ENCODE measurements around the gene IBSP.

Gene IBSP

GRCh38 chr4:87799301-87800113, at the start of gene IBSP:
TSS of gene IBSP (plus strand) at chr4:87799554. CDS start at chr4:87802362, 2,808 bp downstream.
- DNase-seq = no peak

DNA sequence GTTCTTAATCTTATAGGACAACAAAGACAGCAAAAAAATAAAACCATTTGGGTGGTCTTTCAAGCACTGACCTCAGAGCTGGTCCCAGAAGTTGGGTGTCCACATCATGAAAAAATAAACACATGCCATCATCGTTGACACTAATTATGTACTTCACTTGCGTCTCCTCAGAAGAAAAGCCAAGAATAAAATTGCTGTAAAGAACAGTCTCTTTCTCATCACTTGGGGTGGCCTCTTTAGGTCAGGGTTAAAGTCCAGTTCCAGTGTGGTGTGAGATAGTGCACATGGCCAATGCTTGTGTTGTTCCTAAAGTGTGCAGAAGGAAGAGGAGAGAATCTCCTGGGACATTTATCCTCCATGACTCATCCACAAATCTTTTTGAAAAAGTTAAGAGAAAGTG, 49.5 kb upstream of the IBSP start:
- DNase-seq = no peak

DNA sequence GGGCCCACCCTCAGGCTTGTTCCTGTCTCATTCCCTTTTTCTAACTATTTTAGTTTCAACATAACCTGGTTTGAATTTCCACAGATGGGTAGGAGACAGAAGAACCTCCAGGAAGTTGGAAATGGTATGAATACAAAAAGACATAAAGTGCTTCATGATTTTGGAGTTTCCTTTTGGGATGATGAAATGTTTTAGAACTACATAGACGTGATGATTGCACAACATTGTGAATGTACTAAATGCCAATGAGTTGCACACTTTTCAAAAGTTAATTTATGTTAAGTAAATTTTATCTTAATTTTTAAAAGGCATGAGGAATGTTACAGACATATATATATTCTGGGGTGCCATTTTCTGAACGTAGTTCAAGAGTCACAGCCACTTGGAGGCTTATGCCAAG, 41.1 kb upstream of the IBSP start:
- DNase-seq = no peak

- DNase-seq = no peak
These were observed 37.0 kb upstream of the IBSP start for GRCh38 chr4:87762311-87762710.

DNA sequence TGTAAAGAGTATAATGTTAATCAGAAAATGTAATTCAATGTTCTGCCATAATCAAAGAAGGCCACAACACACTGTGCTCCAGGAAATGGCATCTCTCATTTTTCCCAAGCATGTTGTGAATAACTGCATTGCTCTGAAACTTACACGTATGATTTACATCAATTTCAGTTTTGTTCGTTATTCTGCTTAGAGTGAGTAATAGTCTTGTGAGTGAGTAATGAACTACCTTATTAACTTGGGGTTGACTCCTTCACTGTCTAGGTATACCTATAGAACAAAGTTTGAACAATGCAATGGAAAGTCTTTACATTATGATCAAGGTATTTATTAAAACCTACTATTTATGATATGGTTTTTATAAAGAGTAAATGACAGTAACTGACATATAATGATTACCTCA, 17.8 kb upstream of the IBSP start:
- no peak for DNase-seq

DNA sequence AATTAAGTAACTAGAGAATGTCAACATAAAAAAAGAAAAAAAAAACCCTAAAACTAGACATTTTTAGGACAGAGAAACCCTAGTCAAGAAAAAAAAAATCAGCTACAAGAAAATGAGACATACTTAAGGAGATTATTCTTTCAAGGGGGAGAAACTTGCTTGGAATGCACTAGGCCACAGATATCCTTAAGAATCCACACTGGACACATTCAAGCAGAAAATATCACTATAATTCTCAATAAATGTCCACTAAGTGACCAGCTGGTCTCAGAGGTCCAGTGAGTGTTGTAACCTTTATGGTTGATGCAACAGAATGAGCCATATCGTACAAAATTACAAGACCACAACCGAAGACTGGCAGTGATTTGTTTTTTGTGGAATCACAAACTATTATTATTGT, 15.6 kb upstream of the IBSP start:
- DNase-seq = no peak

- no peak for DNase-seq
These were observed 13.4 kb upstream of the IBSP start for GRCh38 chr4:87785731-87786509.

GRCh38 chr4:87802858-87803257, 3.5 kb downstream of the IBSP start:
- DNase-seq = no peak

GRCh38 chr4:87803421-87803820, 4.1 kb downstream of the IBSP start:
- DNase-seq = no peak

- DNase-seq = no peak
These were observed 5.5 kb downstream of the IBSP start for GRCh38 chr4:87804871-87805270.

- DNase-seq = no peak
These were observed 6.6 kb downstream of the IBSP start for GRCh38 chr4:87805971-87806370.

GRCh38 chr4:87806520-87806919, 7.2 kb downstream of the IBSP start:
- DNase-seq = no peak

DNA sequence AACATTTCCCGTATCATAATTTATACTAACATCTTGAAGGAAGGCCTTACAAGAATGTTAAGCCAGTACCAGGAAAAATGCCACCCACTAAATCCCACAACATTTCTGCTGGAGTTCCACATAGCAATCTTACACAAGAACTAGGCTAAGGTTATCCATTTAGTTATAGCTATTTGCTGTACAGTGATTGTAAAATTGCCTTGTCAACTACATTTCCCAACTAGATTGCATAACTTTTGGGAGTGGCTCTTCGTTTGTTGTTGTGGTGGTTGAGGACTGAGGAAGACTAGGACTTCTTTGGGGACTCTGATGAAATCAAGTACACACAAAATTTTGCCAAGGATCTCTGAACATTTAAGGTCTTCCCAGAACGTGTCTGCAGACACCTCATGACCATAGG, 8.0 kb downstream of the IBSP start:
- DNase-seq = no peak

GRCh38 chr4:87811977-87812376, 12.6 kb downstream of the IBSP start:
- no peak for DNase-seq

GRCh38 chr4:87819281-87819919, 20.0 kb downstream of the IBSP start:
- DNase-seq = no peak

DNA sequence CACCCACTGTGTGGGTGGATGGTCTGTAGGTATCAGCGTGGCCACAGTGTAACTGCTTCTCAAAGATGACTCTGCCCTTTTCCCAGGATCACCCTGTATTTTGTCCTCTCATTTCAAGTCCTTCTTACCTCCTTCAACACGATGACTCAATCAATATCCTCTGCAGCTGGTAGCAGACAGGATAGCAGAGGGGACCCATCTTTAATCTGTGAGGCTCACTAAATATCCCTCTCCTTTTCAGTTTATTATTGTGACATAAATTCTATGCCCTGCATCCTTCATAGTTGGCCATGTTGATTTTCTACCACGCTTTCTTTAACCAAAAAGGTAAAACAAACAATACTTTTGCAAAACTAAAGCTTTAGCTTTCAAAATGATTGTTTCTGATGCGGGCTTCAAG, 23.8 kb downstream of the IBSP start:
- DNase-seq = no peak

- no peak for DNase-seq
These were observed 24.4 kb downstream of the IBSP start for GRCh38 chr4:87823724-87824123.

DNA sequence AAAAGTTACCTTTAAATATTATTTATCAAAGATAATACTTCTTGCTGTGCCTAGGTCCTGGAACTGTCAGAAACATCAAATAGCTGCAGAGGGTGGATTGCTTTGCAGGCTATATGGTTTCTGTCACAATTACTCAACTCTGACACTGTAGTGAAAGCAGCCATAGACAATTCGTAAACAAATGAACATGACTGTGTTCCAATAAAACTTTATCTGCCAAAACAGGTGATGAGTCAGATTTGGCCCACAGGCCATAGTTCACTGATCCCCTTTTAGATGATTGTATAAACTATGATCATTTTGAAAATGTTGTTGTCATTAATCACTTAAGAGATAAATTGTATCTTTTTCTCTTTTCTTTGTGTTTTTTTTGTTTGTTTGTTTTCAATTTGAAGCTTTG, 25.0 kb downstream of the IBSP start:
- no peak for DNase-seq

DNA sequence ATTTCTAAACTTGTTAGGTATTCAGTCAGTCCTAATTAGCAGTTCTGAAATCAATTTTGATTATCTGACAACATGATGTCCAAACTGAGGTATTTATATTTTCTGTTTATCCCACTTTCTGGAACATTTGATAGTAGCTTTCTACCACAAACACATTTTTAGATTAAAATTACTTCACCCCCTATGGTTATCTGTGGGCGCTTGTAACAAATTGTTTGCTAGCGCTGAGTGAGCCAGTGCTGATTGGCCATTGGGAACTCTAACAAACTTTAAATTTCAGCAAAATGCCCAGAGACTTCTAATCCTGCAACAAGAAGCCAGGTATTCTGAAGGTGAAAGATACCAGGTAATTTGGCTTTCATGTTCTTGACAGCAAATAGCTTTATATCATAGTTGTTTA, 33.3 kb downstream of the IBSP start, which contains the start of gene MEPE:
Gene MEPE, plus strand, starts transcription at position 301 of the 400 bp plus-strand sequence. CDS start 1,746 bp downstream, outside the sequence.
- no peak for DNase-seq

DNA sequence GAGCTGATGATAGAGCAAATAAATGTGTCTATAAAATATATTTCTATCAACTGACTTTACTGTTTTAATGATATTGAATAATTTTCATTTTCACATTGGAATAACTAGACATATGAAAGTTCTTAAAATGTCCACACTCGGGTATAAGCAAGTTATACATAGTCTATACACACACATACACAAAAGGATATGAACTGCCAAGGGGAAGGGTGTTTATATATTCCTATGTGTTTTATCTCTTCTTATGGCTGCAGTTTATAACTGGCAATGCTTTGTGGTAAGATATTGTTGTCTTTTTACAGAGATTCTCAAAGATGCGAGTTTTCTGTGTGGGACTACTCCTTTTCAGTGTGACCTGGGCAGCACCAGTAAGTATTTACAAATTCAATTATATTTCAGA, 35.0 kb downstream of the IBSP start:
- no peak for DNase-seq

GRCh38 chr4:87835197-87835596, 35.8 kb downstream of the IBSP start:
- no peak for DNase-seq

DNA sequence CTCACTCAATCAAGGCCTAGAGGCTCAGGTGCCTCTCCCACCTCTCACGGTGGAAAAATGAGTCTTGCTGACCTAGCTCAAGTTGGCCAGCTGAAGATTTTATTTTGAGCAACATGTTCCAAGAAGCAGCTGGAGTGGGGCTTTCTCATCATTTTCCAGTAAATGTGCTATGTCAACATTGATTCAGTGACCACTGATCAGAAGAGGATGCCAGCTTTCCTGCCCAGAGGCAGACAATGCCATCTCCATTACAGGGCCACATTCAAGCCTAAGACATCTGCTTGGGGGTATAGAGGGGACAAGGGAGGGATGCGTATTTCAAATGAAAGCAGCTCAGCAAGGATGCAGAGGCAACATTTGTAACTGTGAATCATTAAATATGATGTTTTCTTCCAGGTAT, 36.4 kb downstream of the IBSP start:
- no peak for DNase-seq

DNA sequence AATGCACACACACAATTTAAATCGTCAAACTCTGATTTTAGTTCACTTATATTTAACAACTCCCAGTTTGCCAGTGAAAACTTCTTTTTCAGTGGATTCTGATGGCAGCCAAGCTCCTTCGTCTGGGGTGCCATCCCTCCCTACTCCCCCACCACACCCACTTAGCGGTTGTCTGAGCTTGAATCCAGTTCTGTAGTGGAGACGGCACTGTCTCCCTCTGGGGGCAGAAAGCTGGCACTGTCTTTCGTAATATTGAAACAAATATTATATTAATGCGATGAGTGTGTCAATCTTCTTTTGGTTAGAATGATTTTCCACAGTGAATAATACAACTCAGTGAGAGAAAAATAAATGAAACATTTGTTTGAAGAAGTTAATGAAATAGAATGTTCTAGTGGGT, 38.9 kb downstream of the IBSP start:
- no peak for DNase-seq
